GM23248 (cell line): Measurements from ENCODE around the gene MICU1.

Source experiments
- EZH2 ChIP-seq: fragments of 200-600 bp; sonication (generic); IDR thresholded peaks from 2 replicates; pipeline ENCODE4 v1.6.1; 2018; ENCODE audit warnings: antibody characterized with exemption, mild to moderate bottlenecking; ENCODE audit not compliant: insufficient read depth, poor library complexity, severe bottlenecking
- EZH2phosphoT487 ChIP-seq: fragments of 200-600 bp; sonication (generic); IDR thresholded peaks from 2 replicates; pipeline ENCODE4 v1.6.1; 2018; ENCODE audit warnings: antibody characterized with exemption, moderate library complexity, mild to moderate bottlenecking, low read depth; ENCODE audit not compliant: insufficient read depth

- no peak for TF ChIP-seq EZH2phosphoT487
- no peak for TF ChIP-seq EZH2
These were observed 33.0 kb upstream of the MICU1 start for GRCh38 chr10:72658696-72659400.
